TTC549 (cell line): Measurements from ENCODE around the gene HUWE1.
"Not testable (repeated sequence)": the region's sequence is repeated elsewhere in the genome, so short reads cannot be mapped to it uniquely, and the experiment has no call there.

Experiments used
- FAIRE-seq: peaks from 2 replicates; lab custom pipeline; 2012; peaks lifted over from hg19 to GRCh38; lab: Jason Lieb, UNC

Gene HUWE1

GRCh38 chrX:53605004-53605403, 81.5 kb downstream of the HUWE1 start:
- no peak for FAIRE-seq

- FAIRE-seq: no peak
Observed at GRCh38 chrX:53599781-53600396, 86.6 kb downstream of the HUWE1 start.

- no peak for FAIRE-seq
Observed at GRCh38 chrX:53598169-53598568, 88.3 kb downstream of the HUWE1 start.

GRCh38 chrX:53595266-53595810, 91.2 kb downstream of the HUWE1 start:
- FAIRE-seq: no peak

- FAIRE-seq: no peak
Observed at GRCh38 chrX:53594354-53594753, 92.2 kb downstream of the HUWE1 start.

- no peak for FAIRE-seq
Observed at GRCh38 chrX:53587795-53588420, 98.6 kb downstream of the HUWE1 start.

GRCh38 chrX:53584891-53585290, 101.6 kb downstream of the HUWE1 start:
- no peak for FAIRE-seq

GRCh38 chrX:53583571-53583970, 102.9 kb downstream of the HUWE1 start:
- FAIRE-seq: no peak

GRCh38 chrX:53580742-53581504, 105.6 kb downstream of the HUWE1 start:
- no peak for FAIRE-seq

GRCh38 chrX:53571494-53571893, 115.0 kb downstream of the HUWE1 start:
- no peak for FAIRE-seq

GRCh38 chrX:53563324-53563723, 123.2 kb downstream of the HUWE1 start:
- no peak for FAIRE-seq

- FAIRE-seq: no peak
Observed at GRCh38 chrX:53561912-53562311, 124.6 kb downstream of the HUWE1 start.

- FAIRE-seq: no peak
Observed at GRCh38 chrX:53558646-53559045, 127.9 kb downstream of the HUWE1 start.

- no peak for FAIRE-seq
Observed at GRCh38 chrX:53556868-53557267, 129.7 kb downstream of the HUWE1 start.

GRCh38 chrX:53550756-53551463, 135.6 kb downstream of the HUWE1 start:
- no peak for FAIRE-seq

GRCh38 chrX:53547668-53548067, 138.9 kb downstream of the HUWE1 start:
- no peak for FAIRE-seq

- no peak for FAIRE-seq
Observed at GRCh38 chrX:53544936-53545335, 141.6 kb downstream of the HUWE1 start.

GRCh38 chrX:53538781-53539180, 147.7 kb downstream of the HUWE1 start:
- no peak for FAIRE-seq

GRCh38 chrX:53531255-53531966, 155.1 kb downstream of the HUWE1 start:
- FAIRE-seq: not testable (repeated sequence)

- no peak for FAIRE-seq
Observed at GRCh38 chrX:53526999-53527398, 159.5 kb downstream of the HUWE1 start.

GRCh38 chrX:53511322-53511721, 175.2 kb downstream of the HUWE1 start:
- no peak for FAIRE-seq

- FAIRE-seq: not testable (repeated sequence)
Observed at GRCh38 chrX:53504035-53504434, 182.5 kb downstream of the HUWE1 start.
